ENCODE results near the gene MYCBPAP.

MYCBPAP gene

DNA sequence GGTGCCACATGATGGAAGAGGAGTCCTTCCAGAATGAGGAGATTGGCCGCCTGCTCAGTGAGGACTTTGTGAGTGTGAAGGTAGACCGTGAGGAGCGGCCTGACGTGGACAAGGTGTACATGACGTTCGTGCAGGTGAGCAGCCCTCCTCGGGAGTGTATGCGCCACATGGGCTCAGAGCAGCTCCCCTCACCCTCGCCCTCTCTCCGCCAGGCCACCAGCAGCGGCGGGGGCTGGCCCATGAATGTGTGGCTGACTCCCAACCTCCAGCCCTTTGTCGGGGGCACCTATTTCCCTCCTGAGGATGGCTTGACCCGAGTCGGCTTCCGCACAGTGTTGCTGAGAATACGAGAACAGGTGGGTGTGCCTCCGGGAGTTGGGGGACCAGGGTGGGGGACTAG is 40.6 kb downstream of the MYCBPAP start:
- TF ChIP-seq, protein P1, sequence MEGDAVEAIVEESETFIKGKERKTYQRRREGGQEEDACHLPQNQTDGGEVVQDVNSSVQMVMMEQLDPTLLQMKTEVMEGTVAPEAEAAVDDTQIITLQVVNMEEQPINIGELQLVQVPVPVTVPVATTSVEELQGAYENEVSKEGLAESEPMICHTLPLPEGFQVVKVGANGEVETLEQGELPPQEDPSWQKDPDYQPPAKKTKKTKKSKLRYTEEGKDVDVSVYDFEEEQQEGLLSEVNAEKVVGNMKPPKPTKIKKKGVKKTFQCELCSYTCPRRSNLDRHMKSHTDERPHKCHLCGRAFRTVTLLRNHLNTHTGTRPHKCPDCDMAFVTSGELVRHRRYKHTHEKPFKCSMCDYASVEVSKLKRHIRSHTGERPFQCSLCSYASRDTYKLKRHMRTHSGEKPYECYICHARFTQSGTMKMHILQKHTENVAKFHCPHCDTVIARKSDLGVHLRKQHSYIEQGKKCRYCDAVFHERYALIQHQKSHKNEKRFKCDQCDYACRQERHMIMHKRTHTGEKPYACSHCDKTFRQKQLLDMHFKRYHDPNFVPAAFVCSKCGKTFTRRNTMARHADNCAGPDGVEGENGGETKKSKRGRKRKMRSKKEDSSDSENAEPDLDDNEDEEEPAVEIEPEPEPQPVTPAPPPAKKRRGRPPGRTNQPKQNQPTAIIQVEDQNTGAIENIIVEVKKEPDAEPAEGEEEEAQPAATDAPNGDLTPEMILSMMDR (IDR thresholded peaks at IDR 0.05; ENCODE audit: control extremely low read depth, extremely low read depth, low read depth, missing control alignments): no peak
- ChIA-PET POLR2A (no interaction called here), CTCF (interaction anchor here (0.9 to 4.3 kb wide), 3 partner anchors 13 to 77 kb away, joined by 3 to 27 read pairs (median 7); partner anchors contain the start of gene CACNA1G)
- no peak for DNase-seq (ENCODE audit: extremely low spot score)

DNA sequence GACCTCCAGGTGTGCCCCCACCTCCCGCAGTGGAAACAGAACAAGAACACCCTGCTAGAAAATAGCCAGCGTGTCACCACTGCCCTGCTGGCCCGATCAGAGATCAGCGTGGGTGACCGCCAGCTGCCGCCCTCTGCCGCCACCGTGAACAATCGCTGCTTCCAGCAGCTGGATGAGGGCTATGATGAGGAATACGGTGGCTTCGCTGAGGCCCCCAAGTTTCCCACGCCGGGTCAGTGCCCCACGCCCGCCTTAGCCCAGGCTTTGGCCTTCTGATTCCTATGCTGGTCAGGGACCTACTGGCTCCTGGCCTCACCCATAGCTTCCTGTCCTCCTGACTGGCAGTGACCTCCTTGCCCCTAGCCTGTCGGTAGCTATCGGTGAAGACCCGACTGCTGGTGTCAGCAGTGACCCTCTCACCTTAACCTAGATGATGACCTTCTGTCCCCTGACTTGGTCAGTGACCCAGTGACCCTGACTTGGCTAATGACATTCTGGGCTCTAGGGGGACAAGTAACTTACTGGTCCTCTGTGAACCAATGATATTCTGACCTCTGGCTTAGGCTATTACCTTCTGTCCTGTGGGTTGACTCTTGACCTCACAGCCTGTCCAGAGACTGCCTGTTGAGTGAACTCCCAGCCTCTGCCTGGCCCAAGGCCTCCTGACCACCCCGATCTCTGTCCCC is 41.2 kb downstream of the MYCBPAP start:
- ChIA-PET CTCF (interaction anchor here (0.9 to 4.3 kb wide), 7 partner anchors 12 to 136 kb away, joined by 3 to 27 read pairs (median 4); partner anchors contain the start of gene CACNA1G), POLR2A (no interaction called here)
- TF ChIP-seq, protein P1 (IDR thresholded peaks at IDR 0.05; ENCODE audit: control extremely low read depth, extremely low read depth, low read depth, missing control alignments): no peak
- no peak for DNase-seq (ENCODE audit: extremely low spot score)

DNA sequence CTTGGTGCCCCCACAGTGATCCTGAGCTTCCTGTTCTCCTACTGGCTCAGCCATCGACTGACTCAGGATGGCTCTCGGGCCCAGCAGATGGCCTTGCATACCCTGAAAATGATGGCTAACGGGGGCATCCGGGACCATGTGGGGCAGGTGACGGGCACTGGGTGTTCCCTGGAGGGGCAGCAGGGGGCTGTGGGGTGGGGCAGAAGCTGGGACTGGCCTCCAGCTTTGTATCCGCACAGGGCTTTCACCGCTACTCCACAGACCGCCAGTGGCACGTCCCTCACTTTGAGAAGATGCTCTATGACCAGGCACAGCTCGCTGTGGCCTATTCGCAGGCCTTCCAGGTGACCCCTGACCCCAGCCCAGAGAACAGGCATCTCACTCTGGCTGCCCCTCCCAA is 41.7 kb downstream of the MYCBPAP start:
- DNase-seq (ENCODE audit: extremely low spot score): no peak
- POLR2A ChIA-PET: interaction anchor here (0.5 kb wide), 1 partner anchor 160 kb away, joined by 7 read pairs; no protein-coding TSS in a partner anchor
- CTCF ChIA-PET: interaction anchor here (0.9 to 4.3 kb wide), 9 partner anchors 12 to 152 kb away, joined by 3 to 27 read pairs (median 4); partner anchors contain the start of genes CACNA1G and LRRC59
- TF ChIP-seq, protein P1 (IDR thresholded peaks at IDR 0.05; ENCODE audit: control extremely low read depth, extremely low read depth, low read depth, missing control alignments): no peak

DNA sequence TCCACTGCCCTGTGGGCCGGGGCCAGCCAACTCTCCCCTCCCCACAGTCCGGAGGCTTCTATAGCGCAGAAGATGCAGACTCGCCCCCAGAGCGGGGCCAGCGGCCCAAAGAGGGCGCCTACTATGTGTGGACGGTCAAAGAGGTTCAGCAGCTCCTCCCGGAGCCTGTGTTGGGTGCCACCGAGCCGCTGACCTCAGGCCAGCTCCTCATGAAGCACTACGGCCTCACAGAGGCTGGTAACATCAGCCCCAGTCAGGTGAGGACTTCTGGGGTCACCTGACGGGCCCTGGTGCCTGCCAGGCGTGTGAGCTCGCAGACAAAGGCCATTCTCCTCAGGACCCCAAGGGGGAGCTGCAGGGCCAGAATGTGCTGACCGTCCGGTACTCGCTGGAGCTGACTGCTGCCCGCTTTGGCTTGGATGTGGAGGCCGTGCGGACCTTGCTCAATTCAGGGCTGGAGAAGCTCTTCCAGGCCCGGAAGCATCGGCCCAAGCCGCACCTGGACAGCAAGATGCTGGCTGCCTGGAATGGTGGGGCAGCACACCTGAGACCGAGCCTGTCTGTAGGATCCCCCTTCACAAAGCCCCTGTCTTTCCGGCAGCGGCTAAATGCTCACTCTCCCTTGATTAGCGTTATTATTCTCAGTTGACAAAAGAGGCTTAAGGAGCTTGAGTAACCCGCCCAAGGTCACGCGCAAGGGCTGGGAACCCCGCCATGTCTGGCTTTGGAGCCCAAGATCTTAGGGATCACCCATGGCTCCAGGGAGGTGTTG is 42.6 kb downstream of the MYCBPAP start:
- DNase-seq (ENCODE audit: extremely low spot score): no peak
- TF ChIP-seq, protein P1 (IDR thresholded peaks at IDR 0.05; ENCODE audit: control extremely low read depth, extremely low read depth, low read depth, missing control alignments): peak; percentile 35
- CTCF ChIA-PET: interaction anchor here (0.6 to 4.3 kb wide), 15 partner anchors 9 to 291 kb away, joined by 3 to 27 read pairs (median 3); partner anchors contain the start of genes CACNA1G and LRRC59
- POLR2A ChIA-PET: interaction anchor here (0.5 kb wide), 1 partner anchor 161 kb away, joined by 7 read pairs; no protein-coding TSS in a partner anchor

DNA sequence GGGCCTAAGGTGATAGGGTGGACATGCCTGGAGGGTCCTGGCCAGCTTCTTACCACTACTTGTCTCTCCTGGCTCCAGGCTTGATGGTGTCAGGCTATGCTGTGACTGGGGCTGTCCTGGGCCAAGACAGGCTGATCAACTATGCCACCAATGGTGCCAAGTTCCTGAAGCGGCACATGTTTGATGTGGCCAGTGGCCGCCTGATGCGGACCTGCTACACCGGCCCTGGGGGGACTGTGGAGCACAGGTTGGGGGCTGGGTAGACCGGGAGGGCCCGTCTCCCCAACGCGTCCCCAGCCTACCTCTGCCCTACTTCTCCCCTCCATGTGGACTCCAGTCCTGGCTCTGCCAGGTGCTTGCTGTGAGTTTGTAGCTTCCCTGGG is 43.2 kb downstream of the MYCBPAP start:
- ChIA-PET POLR2A (no interaction called here), CTCF (interaction anchor here (0.7 to 4.3 kb wide), 11 partner anchors 9 to 291 kb away, joined by 3 to 27 read pairs (median 5); partner anchors contain the start of gene CACNA1G)
- TF ChIP-seq, protein P1 (IDR thresholded peaks at IDR 0.05; ENCODE audit: control extremely low read depth, extremely low read depth, low read depth, missing control alignments): no peak
- DNase-seq (ENCODE audit: extremely low spot score): no peak

DNA sequence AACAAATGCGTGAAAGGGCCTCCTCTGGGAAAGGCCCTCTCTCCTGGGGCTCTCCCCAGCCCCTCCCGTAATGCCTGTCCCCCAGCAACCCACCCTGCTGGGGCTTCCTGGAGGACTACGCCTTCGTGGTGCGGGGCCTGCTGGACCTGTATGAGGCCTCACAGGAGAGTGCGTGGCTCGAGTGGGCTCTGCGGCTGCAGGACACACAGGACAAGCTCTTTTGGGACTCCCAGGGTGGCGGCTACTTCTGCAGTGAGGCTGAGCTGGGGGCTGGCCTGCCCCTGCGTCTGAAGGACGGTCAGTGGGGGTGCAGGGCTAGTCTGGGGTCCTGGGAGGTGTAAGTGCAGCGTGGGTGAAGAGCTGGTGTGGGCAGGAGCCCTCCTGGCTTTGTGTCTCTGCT is 43.6 kb downstream of the MYCBPAP start:
- ChIA-PET CTCF (interaction anchor here (1.3 to 4.3 kb wide), 5 partner anchors 10 to 87 kb away, joined by 4 to 27 read pairs (median 7); partner anchors contain the start of gene CACNA1G), POLR2A (no interaction called here)
- DNase-seq (ENCODE audit: extremely low spot score): no peak
- TF ChIP-seq, protein P1 (IDR thresholded peaks at IDR 0.05; ENCODE audit: control extremely low read depth, extremely low read depth, low read depth, missing control alignments): no peak

Data from GM10248 (cell line).